HepG2 (cell line): ENCODE measurements around the gene NRAP. TPM values are rescaled to one million over a fixed set of nuclear protein-coding genes. Genes with fewer than 3 reads are reported as not detected.

Experiments used
- CHCHD3 ChIP-seq: sonication (generic); formaldehyde crosslinking; IDR thresholded peaks from 2 replicates; pipeline ENCODE4 v1.8.0; 2022; ENCODE audit warnings: mild to moderate bottlenecking, missing genetic modification reagents, moderate library complexity
- CREB3 ChIP-seq: sonication (generic); formaldehyde crosslinking; IDR thresholded peaks from 2 replicates; pipeline ENCODE4 v1.5.0; 2020; ENCODE audit warnings: missing genetic modification reagents
- E2F1 ChIP-seq: sonication (generic); formaldehyde crosslinking; IDR thresholded peaks from 2 replicates; pipeline ENCODE4 v1.5.0; 2020; ENCODE audit warnings: missing genetic modification reagents
- FOXO1 ChIP-seq: sonication (generic); formaldehyde crosslinking; IDR thresholded peaks from 2 replicates; pipeline ENCODE4 v1.4.0; 2020; ENCODE audit warnings: missing genetic modification reagents
- MEIS1 ChIP-seq: sonication (generic); formaldehyde crosslinking; IDR thresholded peaks from 2 replicates; pipeline ENCODE4 v1.9.0; 2021; ENCODE audit warnings: mild to moderate bottlenecking, missing genetic modification reagents, moderate library complexity, borderline replicate concordance
- MIER2 ChIP-seq: IDR thresholded peaks from 2 replicates; pipeline ENCODE4 v1.6.1; 2016; ENCODE audit warnings: missing biosample characterization, missing genetic modification reagents
- MIXL1 ChIP-seq: IDR thresholded peaks from 2 replicates; pipeline ENCODE4 v1.6.1; 2016
- NFKBIZ ChIP-seq: IDR thresholded peaks from 2 replicates; pipeline ENCODE4 v1.6.1; 2018; ENCODE audit warnings: missing genetic modification reagents, missing compliant biosample characterization
- POLR2AphosphoS5 ChIP-seq: IDR thresholded peaks from 2 replicates; pipeline ENCODE4 v1.6.1; 2012; ENCODE audit warnings: low read depth, low read length
- RARG ChIP-seq: sonication (generic); formaldehyde crosslinking; IDR thresholded peaks from 2 replicates; pipeline ENCODE4 v1.4.0; 2020; ENCODE audit warnings: low read depth, mild to moderate bottlenecking, missing genetic modification reagents
- RBM39 ChIP-seq: fragments of 200-400 bp; formaldehyde crosslinking; IDR thresholded peaks from one replicate; pipeline ENCODE4 v1.6.1; 2018; ENCODE audit warnings: antibody characterized with exemption, mild to moderate bottlenecking, low read depth, low read length; ENCODE audit not compliant: poor library complexity, severe bottlenecking
- REPIN1 ChIP-seq: sonication (generic); formaldehyde crosslinking; IDR thresholded peaks from 2 replicates; pipeline ENCODE4 v1.8.0; 2022; ENCODE audit warnings: missing genetic modification reagents, low read depth, mild to moderate bottlenecking, borderline replicate concordance
- TEAD3 ChIP-seq: optimal IDR thresholded peaks from 2 replicates; pipeline ENCODE3; 2016; ENCODE audit warnings: borderline replicate concordance
- TFDP1 ChIP-seq: IDR thresholded peaks from 2 replicates; pipeline ENCODE4 v1.6.1; 2016; ENCODE audit warnings: missing compliant biosample characterization, missing genetic modification reagents, borderline replicate concordance
- XRCC5 ChIP-seq: fragments of 200-400 bp; formaldehyde crosslinking; optimal IDR thresholded peaks from 2 replicates; pipeline ENCODE3; 2017; ENCODE audit warnings: mild to moderate bottlenecking, low read length
- ZNF547 ChIP-seq: sonication (generic); formaldehyde crosslinking; IDR thresholded peaks from 2 replicates; pipeline ENCODE4 v1.5.1; 2020; ENCODE audit warnings: mild to moderate bottlenecking, missing genetic modification reagents
- ZNF589 ChIP-seq: sonication (generic); formaldehyde crosslinking; conservative IDR thresholded peaks from 2 replicates; pipeline ENCODE4 v1.8.0; 2022; ENCODE audit warnings: mild to moderate bottlenecking, moderate library complexity, missing genetic modification reagents
- ZNF784 ChIP-seq: sonication (generic); formaldehyde crosslinking; IDR thresholded peaks from 2 replicates; pipeline ENCODE4 v1.5.1; 2020; ENCODE audit warnings: missing genetic modification reagents, mild to moderate bottlenecking, borderline replicate concordance
- ZSCAN9 ChIP-seq: IDR thresholded peaks from 2 replicates; pipeline ENCODE4 v1.6.1; 2016; ENCODE audit warnings: borderline replicate concordance
- polyA plus RNA-seq, 8 experiments: library from polyadenylated mRNA; depleted of rRNA in 3 of 8; stranded (reverse) in 7 of 8; unstranded in 1 of 8; fragments of >200 nt; fragmentation: Illumina TruSeq in 4 of 8; extraction: Trizol in 4 of 8; gene quantifications; 2 replicates each; pipeline versions ENCODE4 v1.2.1 to v1.2.3, GENCODE V29; 2011 to 2016; ENCODE audit warnings: low read depth in 4 of 8, missing spikeins in 1 of 8, mixed read lengths in 1 of 8; ENCODE audit not compliant: insufficient read depth in 1 of 8
- total RNA-seq, 5 experiments: library from RNA; depleted of rRNA; stranded (reverse); fragments of >200 nt; fragmentation: Illumina TruSeq; extraction: Trizol; gene quantifications; 2 replicates each; pipeline ENCODE4 v1.2.3, GENCODE V29; 2016; ENCODE audit warnings: low read depth in 1 of 5
- TF ChIP-seq, protein P1 (sequence below): sonication (generic); formaldehyde crosslinking; IDR thresholded peaks from 2 replicates; pipeline ENCODE4 v1.4.0; 2020; ENCODE audit warnings: mild to moderate bottlenecking, missing genetic modification reagents
- TF ChIP-seq, protein P2 (sequence below): IDR thresholded peaks from 2 replicates; pipeline ENCODE4 v1.6.1; 2016; ENCODE audit warnings: low read depth, control low read depth

NRAP gene
- total and polyA plus RNA-seq, 2 of the 13 experiments (the other 11 are each of a cell fraction or from before 2014, with no cell fraction given) = not detected

GRCh38 chr10:113679463-113680189 is 15.8 kb upstream of the NRAP start, which contains the start of gene CASP7 (continued):
- TF ChIP-seq RBM39 = no peak
- peak; percentile 89 for TF ChIP-seq TFDP1 (CRISPR knock-in tag)
- no peak for TF ChIP-seq MEIS1 (CRISPR knock-in tag)
- no peak for TF ChIP-seq ZNF547
- TF ChIP-seq REPIN1 (CRISPR knock-in tag) = no peak
- TF ChIP-seq NFKBIZ (CRISPR knock-in tag) = no peak
- peak; percentile 35 for TF ChIP-seq XRCC5
- no peak; the same call in 1 of the 2 replicates for TF ChIP-seq ZNF589 (CRISPR knock-in tag)
- TF ChIP-seq E2F1 = peak; percentile 80; the same call in 1 of the 2 replicates
- TF ChIP-seq ZNF784 = no peak
- TF ChIP-seq MIER2 (CRISPR knock-in tag) = no peak
- TF ChIP-seq, protein P1, sequence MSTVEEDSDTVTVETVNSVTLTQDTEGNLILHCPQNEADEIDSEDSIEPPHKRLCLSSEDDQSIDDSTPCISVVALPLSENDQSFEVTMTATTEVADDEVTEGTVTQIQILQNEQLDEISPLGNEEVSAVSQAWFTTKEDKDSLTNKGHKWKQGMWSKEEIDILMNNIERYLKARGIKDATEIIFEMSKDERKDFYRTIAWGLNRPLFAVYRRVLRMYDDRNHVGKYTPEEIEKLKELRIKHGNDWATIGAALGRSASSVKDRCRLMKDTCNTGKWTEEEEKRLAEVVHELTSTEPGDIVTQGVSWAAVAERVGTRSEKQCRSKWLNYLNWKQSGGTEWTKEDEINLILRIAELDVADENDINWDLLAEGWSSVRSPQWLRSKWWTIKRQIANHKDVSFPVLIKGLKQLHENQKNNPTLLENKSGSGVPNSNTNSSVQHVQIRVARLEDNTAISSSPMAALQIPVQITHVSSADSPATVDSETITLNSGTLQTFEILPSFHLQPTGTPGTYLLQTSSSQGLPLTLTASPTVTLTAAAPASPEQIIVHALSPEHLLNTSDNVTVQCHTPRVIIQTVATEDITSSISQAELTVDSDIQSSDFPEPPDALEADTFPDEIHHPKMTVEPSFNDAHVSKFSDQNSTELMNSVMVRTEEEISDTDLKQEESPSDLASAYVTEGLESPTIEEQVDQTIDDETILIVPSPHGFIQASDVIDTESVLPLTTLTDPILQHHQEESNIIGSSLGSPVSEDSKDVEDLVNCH = no peak
- TF ChIP-seq TEAD3 (CRISPR knock-in tag) = no peak
- no peak for TF ChIP-seq CREB3 (CRISPR knock-in tag)
- TF ChIP-seq FOXO1 (CRISPR knock-in tag) = no peak; the same call in 1 of the 2 replicates
- TF ChIP-seq, protein P2, sequence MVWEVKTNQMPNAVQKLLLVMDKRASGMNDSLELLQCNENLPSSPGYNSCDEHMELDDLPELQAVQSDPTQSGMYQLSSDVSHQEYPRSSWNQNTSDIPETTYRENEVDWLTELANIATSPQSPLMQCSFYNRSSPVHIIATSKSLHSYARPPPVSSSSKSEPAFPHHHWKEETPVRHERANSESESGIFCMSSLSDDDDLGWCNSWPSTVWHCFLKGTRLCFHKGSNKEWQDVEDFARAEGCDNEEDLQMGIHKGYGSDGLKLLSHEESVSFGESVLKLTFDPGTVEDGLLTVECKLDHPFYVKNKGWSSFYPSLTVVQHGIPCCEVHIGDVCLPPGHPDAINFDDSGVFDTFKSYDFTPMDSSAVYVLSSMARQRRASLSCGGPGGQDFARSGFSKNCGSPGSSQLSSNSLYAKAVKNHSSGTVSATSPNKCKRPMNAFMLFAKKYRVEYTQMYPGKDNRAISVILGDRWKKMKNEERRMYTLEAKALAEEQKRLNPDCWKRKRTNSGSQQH (CRISPR knock-in tag) = no peak; the same call in 1 of the 2 replicates
- TF ChIP-seq RARG (CRISPR knock-in tag) = no peak
- TF ChIP-seq CHCHD3 (CRISPR knock-in tag) = no peak
- peak; percentile 52 for TF ChIP-seq POLR2AphosphoS5
- TF ChIP-seq MIXL1 (CRISPR knock-in tag) = no peak
- TF ChIP-seq ZSCAN9 (CRISPR knock-in tag) = peak; percentile 17; the same call in 1 of the 2 replicates
